Left lung (tissue), 10 donors: Measurements from ENCODE around the gene PLIN1. TPM values are rescaled to one million over a fixed set of nuclear protein-coding genes. Genes with fewer than 3 reads are reported as not detected.

Experiments
- ATAC-seq: fragments of 200-7000 bp; cut with Tn5 transposase; one replicate; pipeline ENCODE4 v1.9.1; 2020; ENCODE audit warnings: moderate library complexity
- DNase-seq, 4 donors: peaks; one replicate each; pipeline ENCODE4 v3.0.0-alpha.2; 2013 to 2020
- H3K27ac ChIP-seq, 2 donors: fragments of 200-600 bp; sonication (generic) in 1 of 2; one replicate each; pipeline versions ENCODE4 v1.5.0 to v1.8.0; 2020 to 2021
- H3K27me3 ChIP-seq, 2 donors: fragments of 200-600 bp; sonication (generic) in 1 of 2; one replicate each; pipeline versions ENCODE4 v1.5.0 to v1.8.0; 2020 to 2021
- H3K36me3 ChIP-seq, 2 donors: fragments of 200-600 bp; sonication (generic) in 1 of 2; one replicate each; pipeline versions ENCODE4 v1.5.0 to v1.8.0; 2020 to 2021
- H3K4me1 ChIP-seq, 2 donors: fragments of 200-600 bp; one replicate each; pipeline ENCODE4 v1.8.0; 2021
- H3K4me3 ChIP-seq, 2 donors: fragments of 200-600 bp; sonication (generic) in 1 of 2; one replicate each; pipeline versions ENCODE4 v1.5.0 to v1.8.0; 2020 to 2021; ENCODE audit warnings: mild to moderate bottlenecking in 1 of 2
- H3K9me3 ChIP-seq, 2 donors: fragments of 200-600 bp; sonication (generic) in 1 of 2; one replicate each; pipeline versions ENCODE4 v1.5.0 to v1.8.0; 2020 to 2021
- CTCF ChIP-seq, 2 donors: fragments of 200-600 bp; sonication (generic) in 1 of 2; IDR thresholded peaks; one replicate each; pipeline versions ENCODE4 v1.5.0 to v1.8.0; 2021; ENCODE audit warnings: antibody characterized with exemption in 2 of 2
- intact Hi-C, 2 donors: fragments of 100-400 bp; cut with DNase I; formaldehyde crosslinking; loops; one replicate each; pipeline versions ENCODE4 v1.11.2 to v1.14.2; 2022
- polyA plus RNA-seq, 6 donors: library from polyadenylated mRNA; unstranded; fragments of 120-200 nt; gene quantifications; one replicate each; pipeline ENCODE4 v1.2.1, GENCODE V29; 2013; ENCODE audit not compliant: insufficient read length in 6 of 6
- total RNA-seq, 2 donors: library from RNA; stranded (reverse); fragmentation: NEBNext Ultra II Directional; extraction: Animal tissue kit (Norgen Biotek cat#: 25700); gene quantifications; one replicate each; pipeline ENCODE4 v1.2.1, GENCODE V29; 2021
- donor health status: DM: no; HTN: yes; CAD: no.
- donor health status: DM: no; HTN: no; CAD: no.

The PLIN1 gene
- total and polyA plus RNA-seq, 8 donors, result 0.37 to 1.7 (median 0.88) TPM

DNA sequence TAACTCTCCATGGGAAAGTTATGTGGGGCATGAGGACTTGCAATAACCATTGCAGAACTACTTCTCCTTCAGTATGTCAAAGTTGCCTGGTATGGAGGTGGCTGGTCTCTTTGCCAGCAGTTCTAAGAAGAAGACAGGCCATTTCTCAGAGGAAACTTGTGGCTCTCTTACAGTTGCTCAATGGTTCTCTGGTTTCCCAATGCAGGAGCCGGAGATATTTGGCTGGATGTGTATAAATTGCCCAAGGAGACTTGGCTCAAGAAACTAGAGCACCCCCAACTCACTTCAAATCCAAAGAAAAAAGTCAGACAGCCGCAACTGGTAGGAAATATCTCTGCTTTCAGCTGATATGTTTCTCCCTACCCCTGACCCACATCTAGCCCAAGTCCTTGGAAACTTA, 35.6 kb upstream of the PLIN1 start:
- H3K4me3 ChIP-seq, result no peak overlapping the region
- DNase-seq (peak in 1 of 4 donors; percentile 24), ATAC-seq (peak; percentile 21)
- no peak for TF ChIP-seq CTCF (IDR thresholded peaks at IDR 0.05)
- intact Hi-C loops, result no loop called here
- H3K27ac ChIP-seq, result no peak overlapping the region
- H3K4me1 ChIP-seq, result no peaks in the 10 kb centered on the region
- H3K9me3 ChIP-seq, result no peaks in the 10 kb centered on the region
- no peaks in the 10 kb centered on the region for H3K36me3 ChIP-seq
- H3K27me3 ChIP-seq, result no peaks in the 10 kb centered on the region

GRCh38 chr15:89707577-89707976, 28.4 kb upstream of the PLIN1 start:
- DNase-seq (peak in 1 of 4 donors; percentile 13), ATAC-seq (peak; percentile 78)
- H3K27me3 ChIP-seq, result no peaks in the 10 kb centered on the region
- H3K36me3 ChIP-seq, result no peaks in the 10 kb centered on the region
- H3K4me1 ChIP-seq, result no peaks in the 10 kb centered on the region
- TF ChIP-seq CTCF (IDR thresholded peaks at IDR 0.05), result no peak
- no peak overlapping the region for H3K27ac ChIP-seq
- no peaks in the 10 kb centered on the region for H3K9me3 ChIP-seq
- intact Hi-C loops, result no loop called here
- no peak overlapping the region for H3K4me3 ChIP-seq

- DNase-seq (no peak), ATAC-seq (no peak)
- Histone ChIP-seq H3K4me3 (no peak overlapping the region), H3K4me1 (no peaks in the 10 kb centered on the region), H3K27me3 (no peaks in the 10 kb centered on the region), H3K27ac (no peak overlapping the region), H3K9me3 (no peaks in the 10 kb centered on the region), H3K36me3 (no peaks in the 10 kb centered on the region)
- intact Hi-C loops, result no loop called here
- no peak for TF ChIP-seq CTCF (IDR thresholded peaks at IDR 0.05)
Measured at GRCh38 chr15:89704411-89704810, 25.2 kb upstream of the PLIN1 start.

DNA sequence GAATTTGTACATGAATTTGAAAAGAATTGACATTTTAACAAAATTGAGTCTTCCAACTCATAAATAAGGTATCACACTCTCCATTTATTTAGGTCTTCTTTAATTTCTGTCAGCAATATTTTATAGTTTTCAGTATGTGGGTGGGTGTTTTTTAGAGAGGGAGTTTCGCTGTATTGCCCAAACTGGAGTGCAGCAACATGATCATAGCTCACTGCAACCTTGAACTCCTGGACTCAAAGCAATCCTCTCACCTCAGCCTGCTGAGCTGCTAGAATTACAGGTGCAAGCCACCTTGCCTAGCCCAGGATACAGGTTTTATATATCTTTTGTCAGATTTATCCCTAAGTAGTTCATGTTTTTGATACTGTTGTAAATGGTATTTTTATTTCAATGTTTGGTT, 16.0 kb upstream of the PLIN1 start:
- DNase-seq (no peak), ATAC-seq (no peak)
- Histone ChIP-seq H3K27ac (no peak overlapping the region), H3K4me1 (peaks cover 0 to 6% of the 10 kb centered on the region in 2 donors), H3K27me3 (no peaks in the 10 kb centered on the region), H3K36me3 (no peaks in the 10 kb centered on the region), H3K9me3 (no peaks in the 10 kb centered on the region), H3K4me3 (no peak overlapping the region)
- TF ChIP-seq CTCF (IDR thresholded peaks at IDR 0.05), result no peak
- intact Hi-C loops, result no loop called here

DNA sequence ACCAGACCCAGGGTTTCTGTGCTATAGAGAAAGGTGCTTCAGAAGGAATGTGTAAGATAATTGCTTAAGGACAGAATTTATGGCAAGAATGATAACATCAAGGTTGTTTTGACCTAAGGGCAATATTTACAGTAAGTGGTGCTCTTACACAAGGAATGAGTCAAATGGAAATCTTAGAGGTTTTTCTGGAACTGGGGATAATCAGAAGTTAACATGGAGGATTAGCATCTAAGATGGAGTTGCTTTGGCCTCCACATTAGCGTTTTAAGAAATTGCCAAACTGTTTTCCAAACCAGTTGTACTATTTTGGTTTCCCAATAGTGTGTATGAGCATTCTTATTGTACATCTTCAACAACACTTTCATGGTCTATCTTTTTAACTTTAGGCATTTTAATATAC, 14.5 kb upstream of the PLIN1 start:
- H3K27ac ChIP-seq, result no peak overlapping the region
- H3K27me3 ChIP-seq, result no peaks in the 10 kb centered on the region
- no peak for ATAC-seq
- no peaks in the 10 kb centered on the region for H3K9me3 ChIP-seq
- no peak for DNase-seq
- no peaks in the 10 kb centered on the region for H3K36me3 ChIP-seq
- H3K4me3 ChIP-seq, result no peak overlapping the region
- intact Hi-C loops, result no loop called here
- peaks cover 0 to 10% of the 10 kb centered on the region in 2 donors for H3K4me1 ChIP-seq
- TF ChIP-seq CTCF (IDR thresholded peaks at IDR 0.05), result no peak
